Measurements from ENCODE around the gene ICA1.
"Not testable (repeated sequence)": the region's sequence is repeated elsewhere in the genome, so short reads cannot be mapped to it uniquely, and the experiment has no call there.

The ICA1 gene

DNA sequence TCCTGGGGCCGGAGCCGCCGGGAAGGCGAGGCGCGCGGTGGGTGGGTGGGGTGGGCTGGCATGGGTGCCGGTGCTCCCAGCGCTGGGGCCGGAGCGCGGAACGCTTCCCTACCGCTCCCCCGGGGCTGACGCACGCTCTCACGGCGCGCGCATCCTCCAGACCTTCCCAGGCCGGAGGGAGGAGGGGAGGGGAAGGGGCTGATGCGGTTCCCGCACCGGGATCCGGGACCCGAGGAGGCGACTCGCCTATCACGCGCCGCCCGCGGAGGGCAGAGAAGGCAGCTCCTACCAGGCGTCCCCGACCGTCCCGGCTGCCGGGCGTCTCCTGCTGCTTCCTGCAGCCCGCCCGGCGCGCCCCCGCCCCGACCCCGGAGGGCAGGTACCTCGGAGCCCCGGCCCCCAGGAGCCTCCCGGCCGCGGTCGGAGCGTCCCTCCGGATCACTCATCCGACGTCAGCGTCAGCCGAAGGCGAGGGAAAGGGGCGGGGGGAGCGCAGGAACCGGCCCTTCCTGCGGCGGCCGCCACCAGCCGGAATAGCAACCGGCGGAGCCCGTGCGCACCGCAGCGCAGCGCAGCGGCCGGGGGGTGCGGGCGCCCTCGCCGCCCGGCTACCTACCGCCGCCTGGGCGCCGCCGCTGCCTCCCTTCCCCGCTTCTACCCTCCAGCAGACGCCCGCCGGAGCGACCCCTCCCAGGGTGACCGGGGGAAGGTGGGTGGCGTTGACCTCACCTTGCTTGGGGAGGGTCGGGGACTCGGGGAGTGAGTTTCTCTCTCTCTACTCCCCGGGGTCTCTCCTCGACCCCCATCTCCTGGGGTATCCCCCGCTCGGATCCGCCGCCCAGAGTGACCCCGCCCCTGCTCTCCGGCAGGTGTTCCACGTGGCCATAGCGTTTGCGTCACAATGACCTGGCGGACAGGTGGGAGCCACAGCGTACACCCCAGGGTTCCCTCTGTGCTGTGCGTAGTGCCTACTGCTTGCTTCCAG is at the start of gene ICA1:
Gene ICA1, minus strand, starts transcription at position 457 of the 985 bp plus-strand sequence. CDS start 26,241 bp downstream, outside the sequence.
- peak in 47 of 58 donors; percentile 10 to 80 (median 42) for DNase-seq

DNA sequence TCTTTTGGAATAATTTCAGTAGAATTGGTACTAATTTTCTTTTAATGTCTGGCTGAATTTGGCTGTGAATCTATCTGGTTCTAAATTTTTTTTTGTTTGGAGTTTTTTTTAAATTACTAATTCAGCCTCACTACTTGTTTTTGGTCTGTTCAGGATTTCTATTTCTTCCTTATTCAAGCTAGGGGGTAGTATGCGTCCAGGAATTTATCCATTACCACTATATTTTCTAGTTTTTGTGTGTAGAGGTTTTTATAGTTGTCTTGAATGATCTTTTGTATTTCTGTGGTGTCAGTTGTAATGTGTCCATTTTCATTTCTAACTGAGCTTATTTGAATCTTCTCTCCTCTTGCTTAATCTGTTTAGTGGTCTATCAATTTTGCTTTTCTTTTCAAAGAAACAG is 48.9 kb upstream of the ICA1 start:
- DNase-seq, result no peak

DNA sequence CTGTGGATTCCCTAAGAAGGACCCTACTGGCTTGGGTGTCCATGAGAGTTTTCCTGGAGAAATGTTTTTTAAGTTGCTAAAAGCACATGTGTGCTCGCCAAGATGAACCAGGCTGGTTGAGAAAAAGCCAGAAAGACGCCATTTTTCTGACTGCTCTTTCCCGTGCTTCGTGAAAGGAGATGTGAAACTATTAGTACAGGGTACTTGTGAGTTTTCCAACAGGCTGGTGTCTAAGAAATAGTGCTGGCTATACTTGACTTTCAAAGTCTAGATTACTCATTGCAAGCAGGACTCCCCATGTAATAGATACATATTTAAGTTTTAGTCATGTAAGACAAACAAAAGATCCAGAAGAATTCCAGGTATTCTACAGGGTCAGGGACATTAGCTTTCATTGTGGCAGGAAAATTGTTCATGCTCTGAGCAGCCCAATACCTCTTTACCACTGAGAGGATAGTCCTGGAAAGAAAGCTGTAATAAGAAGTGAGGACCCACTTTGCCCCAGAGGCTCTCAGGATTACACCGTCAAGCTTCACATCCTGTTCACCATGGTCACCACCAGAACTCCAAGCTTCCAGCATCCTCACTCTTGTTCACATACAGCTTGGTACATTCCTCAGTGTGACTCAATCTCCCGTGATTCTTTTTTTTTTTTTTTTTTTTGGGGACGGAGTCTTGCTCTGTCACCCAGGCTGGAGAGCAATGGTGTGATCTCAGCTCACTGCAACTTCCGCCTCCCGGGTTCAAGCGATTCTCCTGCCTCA is 43.8 kb upstream of the ICA1 start:
- DNase-seq, result no peak

DNA sequence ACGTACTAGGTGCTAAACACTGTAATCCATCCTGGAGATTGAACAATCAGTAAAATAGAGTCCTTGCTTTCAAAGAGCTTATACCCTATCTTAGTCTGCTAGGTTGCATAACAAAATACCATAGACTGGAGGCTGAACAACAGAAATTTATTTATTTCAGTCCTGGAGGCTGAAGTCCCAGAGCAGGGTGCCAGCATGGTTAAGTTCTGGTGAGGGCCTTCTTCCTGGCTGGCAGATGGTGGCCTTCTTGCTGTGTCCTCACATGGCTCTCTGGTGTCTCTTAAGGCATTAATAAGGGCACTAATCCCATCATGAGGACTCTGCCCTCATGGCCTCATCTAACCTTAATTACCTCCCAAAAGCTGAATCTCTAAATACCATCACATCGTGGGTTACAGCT is 43.1 kb upstream of the ICA1 start:
- DNase-seq, result no peak

DNA sequence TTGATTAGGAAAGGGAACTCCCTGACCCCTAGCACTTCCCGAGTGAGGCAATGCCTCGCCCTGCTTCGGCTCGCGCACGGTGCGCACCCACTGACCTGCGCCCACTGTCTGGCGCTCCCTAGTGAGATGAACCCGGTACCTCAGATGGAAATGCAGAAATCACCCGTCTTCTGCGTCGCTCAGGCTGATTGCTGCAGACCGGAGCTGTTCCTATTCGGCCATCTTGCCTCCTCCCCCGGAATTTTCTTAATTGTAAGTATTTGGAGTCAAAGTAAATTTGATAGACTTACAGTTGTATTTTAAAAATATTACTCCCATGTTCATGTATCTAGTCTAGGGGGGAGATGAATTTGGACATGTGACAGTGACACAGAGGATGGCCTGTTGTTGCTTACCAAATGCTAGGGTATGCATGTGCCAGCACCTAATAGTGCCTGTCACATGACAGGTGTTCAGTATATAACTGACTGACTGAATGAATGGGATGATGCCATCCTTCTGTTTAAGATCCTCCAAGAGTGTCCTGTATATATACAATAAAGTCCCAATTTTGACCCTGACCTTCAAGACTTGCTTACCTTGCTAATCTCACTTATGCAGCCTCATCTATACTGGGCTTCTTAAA is 42.0 kb upstream of the ICA1 start:
- no peak for DNase-seq

DNA sequence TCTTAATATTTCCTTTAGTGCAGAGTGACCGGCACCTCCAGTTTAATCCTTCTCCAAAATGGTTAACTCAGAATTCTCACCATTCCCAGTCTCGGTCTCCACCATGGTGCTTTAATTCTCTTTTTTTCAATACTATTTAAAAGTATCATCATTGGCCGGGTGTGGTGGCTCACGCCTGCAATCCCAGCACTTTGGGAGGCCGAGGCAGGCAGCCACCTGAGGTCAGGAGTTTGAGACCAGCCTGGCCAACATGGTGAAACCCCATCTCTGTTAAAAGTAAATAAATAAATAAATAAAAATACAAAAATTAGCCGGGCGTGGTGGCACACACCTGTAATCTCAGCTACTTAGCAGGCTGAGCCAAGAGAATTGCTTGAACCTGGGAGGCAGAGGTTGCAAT is 35.1 kb upstream of the ICA1 start:
- DNase-seq, result not testable (repeated sequence)

DNA sequence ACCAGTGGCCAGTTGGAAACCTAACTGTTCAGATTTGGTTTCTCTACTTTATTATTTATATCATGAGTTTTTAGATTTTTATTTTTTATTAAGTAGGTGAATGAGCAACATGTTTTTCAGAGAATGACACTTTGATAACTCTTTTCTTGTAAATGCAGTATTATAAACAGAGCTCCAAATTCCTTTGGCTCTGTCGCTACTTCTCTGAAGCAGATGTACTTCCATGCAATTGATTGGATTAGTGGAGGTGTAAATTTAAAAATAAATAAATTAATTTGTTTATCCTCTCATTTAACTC is 34.3 kb upstream of the ICA1 start:
- DNase-seq, result no peak

DNA sequence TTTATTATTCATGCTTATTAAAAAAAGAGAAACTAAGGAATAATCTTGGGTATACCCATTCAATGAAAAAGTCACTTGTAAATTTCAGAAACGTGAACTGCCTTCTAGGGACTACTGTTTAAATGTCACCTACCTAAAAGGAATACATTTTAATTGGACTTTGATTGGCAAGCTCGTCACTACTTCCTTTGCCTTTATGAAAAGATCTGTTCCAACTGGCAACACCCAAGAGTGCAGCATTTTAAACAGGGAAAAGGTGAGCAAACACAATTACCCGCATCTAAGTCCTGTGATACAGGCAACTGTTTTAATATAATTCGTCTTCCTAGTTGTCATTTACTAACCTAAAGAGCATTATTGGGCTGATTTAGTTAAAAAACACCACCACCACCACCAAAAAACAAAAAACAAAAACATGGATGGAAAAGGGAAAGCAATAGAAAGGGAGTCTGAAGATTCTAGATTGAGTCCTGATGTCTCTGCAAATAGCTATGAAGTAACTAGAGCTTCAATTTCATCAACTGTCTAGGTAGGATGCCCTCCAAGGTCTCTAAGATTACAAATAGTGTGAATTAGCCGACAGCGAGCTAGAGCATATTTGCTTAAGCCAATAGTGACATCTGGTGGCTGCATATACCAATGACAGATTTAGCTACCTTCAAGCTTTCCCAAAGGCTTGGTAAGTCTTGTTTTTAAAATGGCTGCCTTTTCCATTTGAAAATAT is 33.8 kb upstream of the ICA1 start:
- DNase-seq, result peak in 22 of 58 donors; percentile 1 to 80 (median 12)

DNA sequence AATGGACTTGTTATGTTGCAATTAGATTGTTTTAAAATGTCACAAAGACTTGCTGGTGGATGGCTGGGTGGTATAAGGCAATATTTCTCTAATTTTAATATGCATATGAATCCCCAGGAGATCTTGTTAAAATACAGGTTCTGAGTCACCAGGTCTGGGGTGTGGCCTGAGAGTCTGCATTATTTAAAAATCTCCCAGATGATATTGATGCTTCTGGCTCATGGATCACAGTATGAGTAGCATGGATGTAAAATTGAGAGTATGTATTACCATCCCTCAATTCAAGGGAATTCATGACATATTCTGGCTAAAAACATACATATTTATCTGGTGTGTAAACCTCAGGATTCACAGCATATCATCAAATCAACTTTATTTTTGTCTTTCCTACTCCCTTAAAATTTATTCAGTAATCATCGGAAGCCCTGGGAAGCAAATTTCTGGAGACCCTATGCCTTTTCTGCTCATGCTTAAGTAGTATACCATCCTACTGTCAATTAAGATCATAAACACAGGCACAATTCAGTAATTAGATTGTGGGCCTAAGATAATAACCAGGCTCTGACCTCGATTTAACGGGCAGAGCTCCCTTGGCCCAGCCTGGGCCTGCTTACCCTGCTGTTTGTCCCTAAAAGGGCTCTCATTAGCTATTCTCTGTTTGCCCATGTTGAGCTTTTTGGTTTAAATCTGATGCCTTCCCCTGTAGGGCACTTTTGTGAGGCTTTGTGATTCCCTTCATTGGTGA is 29.6 kb upstream of the ICA1 start:
- DNase-seq, result no peak

DNA sequence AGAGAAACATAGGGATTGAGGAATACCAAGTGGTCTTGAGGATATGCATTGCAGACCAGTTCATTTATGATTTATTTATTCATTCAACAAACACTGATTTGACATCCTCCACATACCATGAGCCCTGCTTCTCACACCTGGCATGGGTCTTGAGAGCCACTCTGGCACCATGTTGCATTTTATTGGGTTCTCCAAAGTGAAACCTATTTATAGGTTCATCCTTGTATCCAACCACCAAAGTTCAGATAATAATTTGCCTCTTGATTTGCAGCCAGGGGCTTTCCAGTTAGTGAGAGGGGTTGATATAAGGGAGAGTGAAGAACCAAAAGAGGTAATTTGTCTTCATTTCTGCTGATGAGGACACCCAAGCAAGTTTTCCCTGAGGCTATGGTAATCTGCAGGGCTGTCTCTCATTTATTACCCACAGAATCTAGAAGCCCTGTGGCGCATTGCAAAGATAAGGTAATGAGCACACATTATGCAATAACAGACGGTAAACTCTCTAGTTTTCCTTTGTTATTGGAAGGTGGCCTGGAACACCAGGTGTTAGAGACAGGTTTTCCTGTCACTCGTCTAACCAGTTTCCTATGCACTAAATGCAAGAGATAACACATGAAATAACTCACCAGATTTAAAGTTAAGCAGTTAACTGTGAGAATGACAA is 28.8 kb upstream of the ICA1 start:
- DNase-seq, result no peak

DNA sequence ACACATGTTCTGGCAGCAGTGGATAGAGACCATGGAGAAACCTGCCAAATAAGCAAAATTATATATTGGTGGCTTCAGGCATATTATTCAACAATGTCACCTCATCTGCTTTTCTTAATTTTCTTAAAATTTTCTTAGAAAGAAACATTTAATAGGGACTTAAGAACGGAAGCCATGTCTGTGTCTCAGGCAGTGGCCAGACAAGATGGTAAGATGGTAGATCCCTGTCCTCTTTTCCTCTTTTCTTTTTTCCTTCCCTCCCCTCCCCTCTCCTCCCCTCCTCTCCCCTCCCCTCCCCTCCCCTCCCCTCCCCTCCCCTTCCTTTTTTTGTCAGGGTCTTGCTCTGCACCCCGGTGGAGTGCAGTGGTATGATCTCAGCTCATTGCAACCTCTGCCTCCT is 24.2 kb upstream of the ICA1 start:
- no peak for DNase-seq

DNA sequence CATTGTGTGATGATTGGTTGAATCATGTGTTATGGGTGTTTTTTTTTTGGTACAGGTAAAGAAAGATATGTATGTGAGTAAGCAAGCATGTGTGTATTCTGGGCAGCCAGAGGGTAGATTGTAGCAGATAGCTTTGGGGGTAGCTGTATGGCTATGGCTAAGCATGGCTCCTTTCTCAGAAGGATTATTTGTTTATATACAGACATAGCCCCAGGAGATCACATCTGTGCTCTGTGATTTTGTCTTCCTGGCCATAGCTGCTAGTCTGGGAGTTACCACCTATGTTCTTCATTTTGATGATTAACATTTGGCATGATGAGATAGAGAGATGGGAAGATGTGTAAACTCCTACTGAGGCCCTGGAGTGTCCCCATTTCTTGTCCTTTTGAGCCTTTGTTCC is 23.2 kb upstream of the ICA1 start:
- DNase-seq, result no peak

DNA sequence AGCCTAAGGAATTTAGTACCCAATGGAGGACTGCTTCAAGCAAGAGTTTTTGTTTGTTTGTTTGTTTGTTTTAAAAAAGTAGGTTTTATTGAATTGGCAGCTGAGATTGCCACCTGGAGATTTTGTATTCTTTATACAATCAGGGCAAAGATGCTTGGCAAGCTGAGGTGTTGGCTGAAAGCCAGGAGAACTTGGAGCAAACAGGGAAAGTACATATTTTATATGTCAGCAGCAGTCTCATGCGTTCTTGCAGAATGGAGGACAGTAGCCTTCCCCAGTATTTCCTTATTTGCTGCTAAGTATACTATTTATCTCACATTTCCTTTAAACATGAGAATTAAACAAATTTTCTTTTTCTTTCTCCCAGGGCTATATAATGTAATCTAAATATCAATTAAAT is 22.6 kb upstream of the ICA1 start:
- DNase-seq, result no peak

DNA sequence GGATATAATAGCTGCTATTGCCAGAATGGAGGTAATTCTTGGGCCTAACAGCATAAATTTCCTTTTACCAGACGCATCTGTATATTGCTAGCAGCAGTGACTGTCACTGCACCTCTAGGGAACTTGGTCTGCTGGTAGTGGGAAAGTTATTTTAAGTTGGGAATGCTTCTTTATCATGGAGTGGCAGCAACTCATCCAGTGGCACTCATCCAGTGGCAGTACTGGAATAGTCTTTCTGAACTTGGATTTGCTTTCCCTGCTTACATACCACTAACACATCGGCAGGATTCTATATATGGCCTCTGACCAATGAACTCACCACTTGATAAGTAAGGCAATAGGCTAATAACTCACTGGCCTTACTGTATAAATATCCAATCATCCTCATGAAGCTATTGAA is 22.0 kb upstream of the ICA1 start:
- no peak for DNase-seq

DNA sequence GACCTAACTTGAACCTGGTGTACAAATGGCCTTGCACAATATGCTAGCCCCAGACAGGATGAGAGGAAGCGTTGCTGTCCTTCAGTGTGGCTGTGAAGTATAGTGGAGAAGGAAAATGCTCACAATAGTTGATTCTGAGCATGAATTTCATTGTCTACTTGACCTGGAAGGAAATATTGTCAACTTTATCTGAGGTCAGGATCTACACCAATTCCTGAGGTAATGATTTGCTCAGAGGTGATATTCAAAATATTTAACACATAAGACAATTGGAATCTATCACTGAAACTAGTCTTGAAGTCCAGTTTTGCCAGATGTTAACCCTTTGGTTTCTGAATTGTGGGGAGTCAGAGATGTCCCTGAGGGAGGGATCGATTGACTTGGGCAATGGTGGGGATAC is 20.9 kb upstream of the ICA1 start:
- no peak for DNase-seq

DNA sequence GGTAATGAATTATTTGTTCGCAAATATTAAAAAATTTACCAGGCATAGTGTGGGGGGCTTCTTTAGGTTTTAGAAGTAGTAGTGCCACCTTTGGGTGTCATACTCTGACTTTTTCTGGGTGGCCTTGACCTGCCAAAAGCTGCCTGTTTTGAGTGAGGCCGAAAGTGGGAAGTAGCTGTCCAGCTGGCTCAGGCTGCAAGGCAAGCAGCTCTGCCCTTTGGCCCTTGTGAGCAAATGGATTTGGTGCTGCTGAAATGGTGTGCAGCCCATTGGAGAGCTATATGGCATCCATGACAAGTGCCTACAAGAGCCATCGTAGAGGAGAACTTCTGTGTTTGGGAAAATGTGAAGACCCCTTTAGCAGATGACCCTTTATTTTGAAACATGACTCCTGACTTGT is 20.2 kb upstream of the ICA1 start:
- no peak for DNase-seq

DNA sequence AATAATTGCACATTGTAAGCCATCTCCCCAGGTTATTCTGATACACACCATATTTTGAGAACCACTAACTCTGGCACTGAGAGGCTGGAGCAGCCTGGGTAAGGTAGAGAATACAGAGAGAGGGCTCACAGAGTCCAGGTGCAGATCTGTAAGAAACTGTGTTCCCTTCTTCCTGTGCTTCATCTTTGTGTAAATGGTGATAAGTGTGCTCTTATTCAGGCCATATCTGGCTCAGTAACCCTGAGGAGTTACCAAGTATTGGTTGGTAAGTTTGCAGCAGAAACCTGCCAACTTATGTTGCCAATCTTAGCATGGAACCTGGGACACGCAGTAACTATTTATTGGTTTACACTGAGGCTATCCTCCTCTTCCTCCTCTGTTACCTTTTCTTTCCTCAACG is 16.2 kb upstream of the ICA1 start:
- DNase-seq, result no peak

DNA sequence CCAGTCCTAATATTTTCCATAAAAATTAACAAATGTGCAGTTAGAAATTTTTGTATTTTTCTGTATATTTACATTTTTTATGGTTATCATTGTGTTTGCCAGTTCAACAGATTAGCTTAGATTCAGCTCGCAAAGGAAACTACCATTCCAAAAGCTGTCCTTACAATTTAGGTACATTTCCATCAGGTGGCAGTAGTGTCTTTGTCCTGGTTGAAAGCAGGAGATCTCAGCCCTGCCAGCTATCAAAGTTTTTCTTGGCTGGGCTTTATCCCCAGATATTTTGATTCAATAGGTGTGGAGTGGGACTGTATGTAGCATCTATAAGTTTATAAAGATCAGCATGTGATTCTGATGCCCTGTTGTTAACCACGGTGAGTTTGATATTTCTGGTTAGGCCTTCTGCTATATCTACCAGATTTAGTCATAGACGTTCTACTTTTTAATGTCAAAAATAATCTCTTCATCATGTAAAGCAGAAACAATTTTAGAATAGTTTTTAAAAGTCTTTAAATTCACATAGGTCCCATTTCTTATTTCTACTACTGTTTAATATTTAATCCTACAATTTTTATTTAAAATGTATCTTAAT is 15.5 kb upstream of the ICA1 start:
- DNase-seq, result no peak

DNA sequence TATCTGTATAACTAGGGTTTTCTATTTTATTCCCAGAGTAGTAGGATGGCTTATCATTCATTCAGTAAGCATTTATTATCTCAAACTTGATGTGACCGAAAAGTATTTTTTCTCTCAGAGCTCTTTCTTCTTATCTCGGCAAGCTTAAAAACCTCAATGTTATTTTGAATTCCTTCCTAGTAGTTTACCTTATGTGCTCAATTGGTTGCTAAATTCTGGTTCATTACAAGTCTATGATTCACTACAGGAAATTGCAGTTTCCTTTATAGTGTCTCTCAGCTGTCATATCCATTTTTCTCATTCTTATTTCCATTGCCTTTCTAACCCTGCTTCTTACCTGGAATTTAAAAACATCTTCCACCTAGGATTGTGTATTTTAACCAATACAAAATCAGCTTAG is 12.6 kb upstream of the ICA1 start:
- no peak for DNase-seq

DNA sequence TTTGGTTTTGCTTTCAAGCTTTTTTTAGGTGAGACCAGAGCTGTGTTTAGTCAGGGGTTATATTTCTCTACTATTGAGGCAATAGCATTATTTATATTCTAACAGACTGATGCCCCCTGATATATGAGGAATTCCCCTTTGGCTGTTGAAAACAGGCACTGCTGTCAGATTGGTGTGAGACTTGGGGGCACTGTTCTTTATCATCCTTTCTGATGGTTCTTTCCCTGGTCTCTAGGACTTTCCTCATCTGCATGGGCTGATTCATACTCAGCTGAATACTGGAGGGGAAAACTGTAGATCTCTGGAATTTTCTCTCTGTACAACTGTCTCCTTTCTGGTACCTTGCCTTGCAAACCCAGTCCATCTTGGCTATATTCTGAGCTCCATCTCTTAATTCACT is 10.0 kb upstream of the ICA1 start:
- DNase-seq, result no peak
